ENCODE data around the gene ESPN.

- TF ChIP-seq ZNF274 (IDR thresholded peaks at IDR 0.05; ENCODE audit: insufficient read depth, insufficient read length): no peak
- TF ChIP-seq HDAC6 (IDR thresholded peaks at IDR 0.05; ENCODE audit: unreplicated experiment): no peak
- no peak for TF ChIP-seq EZH2 (IDR thresholded peaks at IDR 0.05; ENCODE audit: borderline replicate concordance, control insufficient read depth, low read depth, low read length)
- no peak for TF ChIP-seq POLR2AphosphoS5 (IDR thresholded peaks at IDR 0.05; ENCODE audit: low read length)
- TF ChIP-seq EGR1 (IDR thresholded peaks at IDR 0.05; ENCODE audit: borderline replicate concordance in 1 of 2, low read depth in 2 of 2, low read length in 2 of 2): no peak
- TF ChIP-seq CTCF (IDR thresholded peaks at IDR 0.05 in 2 of 3, conservative IDR thresholded peaks at IDR 0.05 in 1 of 3; ENCODE audit: control insufficient read depth in 2 of 3, extremely low read depth in 1 of 3, insufficient read depth in 1 of 3, low read depth in 3 of 3, low read length in 3 of 3): no peak
- no peak for TF ChIP-seq REST (IDR thresholded peaks at IDR 0.05; ENCODE audit: low read depth, low read length)
- TF ChIP-seq MAX (IDR thresholded peaks at IDR 0.05; ENCODE audit: low read depth, low read length): no peak
- no peak for TF ChIP-seq CHD1 (IDR thresholded peaks at IDR 0.05; ENCODE audit: low read depth, low read length)
- no peak for TF ChIP-seq FOXK2 (IDR thresholded peaks at IDR 0.05)
- TF ChIP-seq POLR2A (IDR thresholded peaks at IDR 0.05; ENCODE audit: low read depth, low read length): no peak
- TF ChIP-seq HDGF (IDR thresholded peaks at IDR 0.05): no peak
- no peak for TF ChIP-seq FOXM1 (IDR thresholded peaks at IDR 0.05; ENCODE audit: low read depth, low read length)
- TF ChIP-seq NFYB (IDR thresholded peaks at IDR 0.05; ENCODE audit: insufficient read depth, low read depth, low read length): no peak
Measured at GRCh38 chr1:6497215-6497866, 72.8 kb downstream of the ESPN start.

Measured in GM12878 (cell line).